HG03196 (cell line): ENCODE data around the gene ZNF217.
"Not testable (repeated sequence)": the region's sequence is repeated elsewhere in the genome, so short reads cannot be mapped to it uniquely, and the experiment has no call there.

ENCODE experiments used
- ATAC-seq: cut with Tn5 transposase; IDR thresholded peaks from one replicate; pipeline ENCODE4 v1.9.1; 2021; ENCODE audit not compliant: unreplicated experiment

Gene ZNF217

GRCh38 chr20:53584550-53584913 lies 9.1 kb downstream of the ZNF217 start:
- not testable (repeated sequence) for ATAC-seq

DNA sequence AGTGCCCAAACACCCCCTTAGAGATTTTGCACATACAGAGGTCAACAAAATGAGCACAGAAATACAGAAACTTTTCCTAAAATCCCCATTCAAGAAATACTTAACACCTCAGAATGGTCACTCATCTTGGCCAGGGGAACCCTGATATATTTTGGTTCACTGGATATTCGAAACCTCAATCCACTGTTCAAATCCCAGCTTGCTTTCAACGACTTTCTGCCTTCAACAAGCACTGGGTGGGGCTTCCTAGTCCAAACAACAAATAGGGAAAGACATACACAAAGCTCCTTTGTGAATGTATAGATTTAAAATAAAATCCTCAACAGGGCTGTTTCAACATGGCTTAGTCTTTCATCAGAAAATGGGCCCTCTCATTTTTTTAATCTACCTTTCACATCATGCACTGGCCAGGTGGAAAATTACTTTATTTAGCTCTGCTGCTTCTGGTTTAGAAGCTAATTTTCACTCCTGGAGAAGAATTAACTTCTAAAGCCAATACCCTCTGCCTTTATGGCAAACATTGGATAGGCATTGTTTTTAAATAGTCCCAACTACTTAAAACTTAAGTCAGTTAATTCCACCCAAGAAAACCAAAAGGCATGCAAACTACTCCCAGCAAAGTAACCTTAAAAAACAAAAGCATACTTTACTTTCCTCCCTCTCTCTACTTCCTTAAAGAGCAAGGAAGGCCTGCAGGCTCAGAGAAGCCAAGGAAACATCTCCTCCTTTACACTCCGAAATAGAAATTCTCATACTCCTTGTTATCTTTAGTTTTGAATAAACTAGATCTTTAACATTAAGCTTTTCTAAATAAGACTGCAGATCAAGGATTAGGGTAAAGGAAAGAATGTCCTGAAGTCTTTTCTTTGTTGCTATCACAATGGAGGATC lies 9.7 kb downstream of the ZNF217 start:
- not testable (repeated sequence) for ATAC-seq

DNA sequence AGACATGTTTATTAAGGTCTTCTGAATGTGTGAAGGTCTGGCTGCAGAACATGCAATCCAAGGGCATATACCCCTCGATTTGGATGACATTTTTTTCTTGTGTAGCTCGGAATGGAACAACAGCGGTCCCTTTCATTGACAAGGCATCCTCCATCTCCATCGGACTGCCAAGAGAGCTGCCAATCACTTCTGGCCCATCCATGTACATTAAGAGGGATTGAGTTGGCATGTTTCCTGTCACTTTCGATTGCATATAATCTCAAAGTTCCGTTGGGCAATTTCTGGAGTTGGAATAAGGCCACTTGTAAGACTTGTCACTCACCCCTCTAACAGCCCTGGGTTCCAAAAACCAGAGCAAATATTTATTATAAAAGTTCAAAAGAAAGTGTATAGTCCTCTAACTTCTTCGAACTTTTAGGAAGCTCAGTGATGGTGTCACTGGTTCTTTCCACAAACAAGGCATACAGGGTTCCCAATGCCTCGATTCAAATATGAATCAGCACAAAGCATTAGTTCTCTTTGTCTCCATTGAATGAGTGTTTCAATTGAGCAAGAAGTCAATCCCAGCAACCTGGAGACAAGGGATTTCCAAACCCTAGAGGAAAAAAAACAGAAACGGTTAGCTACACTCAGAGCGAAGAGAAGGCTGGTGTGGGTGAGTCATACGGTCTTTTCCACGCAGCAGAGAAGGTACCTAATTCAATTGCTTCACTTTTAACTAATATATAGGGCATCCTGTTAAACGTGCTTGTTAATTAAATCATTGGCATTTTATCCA lies 10.9 kb downstream of the ZNF217 start:
- ATAC-seq: no peak

GRCh38 chr20:53582251-53582570 lies 11.4 kb downstream of the ZNF217 start:
- no peak for ATAC-seq

GRCh38 chr20:53581444-53582250 lies 12.0 kb downstream of the ZNF217 start:
- ATAC-seq: no peak

DNA sequence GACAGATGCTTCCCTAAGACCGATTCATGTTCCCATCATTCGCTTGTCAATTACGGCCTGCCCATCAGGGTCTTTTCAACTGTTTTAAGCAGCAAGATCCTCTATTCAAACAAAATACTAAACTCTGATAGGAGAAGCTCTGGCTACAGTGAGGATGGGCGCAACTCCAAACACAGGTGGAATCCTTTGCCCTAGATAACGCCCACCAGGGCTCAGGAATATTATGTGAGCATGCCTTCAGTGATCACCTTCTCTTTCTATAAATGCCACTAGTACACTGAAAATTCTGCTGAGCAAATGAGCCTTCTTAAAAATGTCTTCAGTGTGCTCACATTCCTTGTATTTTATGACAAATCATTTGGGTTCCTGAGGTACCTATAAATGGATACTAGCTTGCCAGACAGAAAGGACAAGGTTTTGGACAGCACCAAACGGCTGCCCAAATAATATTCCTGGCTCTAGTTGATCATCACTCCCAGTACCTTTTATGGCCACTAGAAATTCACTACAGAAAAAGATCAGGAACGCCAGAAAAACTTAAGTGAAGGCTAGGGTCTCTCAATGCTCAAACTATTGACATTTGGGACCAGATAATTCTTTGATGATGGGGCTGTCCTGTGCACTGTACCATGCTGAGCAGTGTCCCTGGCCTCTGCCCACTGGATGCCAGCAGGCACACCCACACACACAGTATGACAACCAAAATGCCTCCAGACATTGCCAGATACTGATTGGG lies 13.1 kb downstream of the ZNF217 start:
- no peak for ATAC-seq

DNA sequence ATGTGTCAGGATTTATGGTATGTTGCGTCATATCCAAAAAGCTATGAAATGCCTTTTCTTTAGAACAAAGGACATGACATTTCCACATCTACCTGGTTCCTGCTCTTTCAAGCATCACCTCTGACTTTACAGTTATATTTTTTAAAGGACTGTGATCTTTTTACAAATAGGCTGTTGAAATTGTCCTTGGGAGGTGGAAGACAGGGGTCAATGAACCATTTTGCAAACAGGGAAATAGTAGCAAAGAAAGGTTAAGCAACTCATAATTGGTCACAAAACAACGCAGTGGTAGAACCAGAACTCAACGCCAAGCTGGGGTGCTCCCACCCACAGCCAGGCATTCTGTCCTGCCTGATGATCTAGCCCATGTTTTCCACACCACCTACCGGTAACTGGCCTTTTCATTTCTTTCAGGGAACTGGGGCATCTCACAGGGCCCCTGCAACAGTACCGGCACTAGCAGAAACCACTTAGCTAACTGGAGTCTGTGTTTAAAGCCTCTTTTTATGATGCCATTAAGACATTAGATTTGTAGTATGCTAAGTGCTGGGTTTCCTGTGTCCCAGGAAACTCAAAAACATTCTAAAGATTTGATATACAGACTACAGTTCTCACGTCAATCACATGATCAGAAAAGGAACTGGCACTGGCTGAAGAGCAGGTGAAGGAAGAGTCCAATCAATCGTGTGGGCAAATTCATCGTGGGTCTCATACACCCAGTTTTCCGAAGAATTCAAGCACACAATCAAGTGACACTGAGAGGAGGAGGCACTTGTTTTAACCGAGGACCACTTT lies 13.9 kb downstream of the ZNF217 start:
- ATAC-seq: no peak

DNA sequence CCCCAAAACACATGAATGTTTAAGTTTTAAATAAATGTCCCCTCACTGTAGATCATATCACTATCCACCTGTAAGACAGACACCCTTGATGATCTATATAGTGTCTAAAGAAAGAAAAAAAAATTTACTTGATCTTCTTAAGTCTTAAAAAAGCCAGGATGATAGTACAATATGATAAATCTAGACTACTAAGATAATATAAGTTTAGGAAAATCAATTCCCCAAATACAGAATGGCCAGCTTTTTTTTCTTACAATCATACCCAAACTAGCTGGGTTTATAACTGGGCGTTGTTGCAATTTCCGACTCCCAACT lies 14.4 kb downstream of the ZNF217 start:
- no peak for ATAC-seq

DNA sequence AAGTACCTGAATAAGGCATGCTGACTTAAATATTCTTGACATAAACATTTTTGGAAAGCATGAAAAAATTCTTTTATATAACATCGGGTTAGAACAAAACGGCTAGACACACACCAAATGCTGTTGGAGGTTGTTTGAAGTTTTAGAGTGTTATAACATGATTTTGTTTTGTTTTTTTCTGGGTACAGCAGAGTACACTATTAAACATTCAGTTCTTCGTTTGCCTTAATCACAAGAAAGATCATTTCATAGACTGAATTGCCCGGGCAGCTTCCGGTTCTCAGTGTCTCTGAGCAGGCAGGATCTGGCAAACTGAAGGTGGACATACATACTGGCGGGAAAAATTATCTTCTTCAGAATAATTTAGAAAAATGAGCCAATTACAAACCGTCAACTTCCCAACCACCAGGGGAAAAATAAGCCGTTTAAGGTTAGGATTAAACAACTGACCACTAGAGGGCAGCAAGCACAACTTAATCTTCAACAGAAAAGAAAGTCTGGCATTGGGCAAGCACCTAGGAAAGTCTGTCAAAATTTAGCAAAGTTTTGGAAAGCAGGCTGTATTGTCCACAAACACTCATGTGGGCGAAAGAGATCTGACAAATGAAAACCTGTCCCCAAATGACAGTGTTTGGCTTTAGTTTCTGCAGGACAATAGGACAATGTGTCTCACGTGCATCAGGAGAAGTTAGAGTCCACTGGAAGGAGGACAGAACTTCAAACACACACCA lies 15.0 kb downstream of the ZNF217 start:
- no peak for ATAC-seq

DNA sequence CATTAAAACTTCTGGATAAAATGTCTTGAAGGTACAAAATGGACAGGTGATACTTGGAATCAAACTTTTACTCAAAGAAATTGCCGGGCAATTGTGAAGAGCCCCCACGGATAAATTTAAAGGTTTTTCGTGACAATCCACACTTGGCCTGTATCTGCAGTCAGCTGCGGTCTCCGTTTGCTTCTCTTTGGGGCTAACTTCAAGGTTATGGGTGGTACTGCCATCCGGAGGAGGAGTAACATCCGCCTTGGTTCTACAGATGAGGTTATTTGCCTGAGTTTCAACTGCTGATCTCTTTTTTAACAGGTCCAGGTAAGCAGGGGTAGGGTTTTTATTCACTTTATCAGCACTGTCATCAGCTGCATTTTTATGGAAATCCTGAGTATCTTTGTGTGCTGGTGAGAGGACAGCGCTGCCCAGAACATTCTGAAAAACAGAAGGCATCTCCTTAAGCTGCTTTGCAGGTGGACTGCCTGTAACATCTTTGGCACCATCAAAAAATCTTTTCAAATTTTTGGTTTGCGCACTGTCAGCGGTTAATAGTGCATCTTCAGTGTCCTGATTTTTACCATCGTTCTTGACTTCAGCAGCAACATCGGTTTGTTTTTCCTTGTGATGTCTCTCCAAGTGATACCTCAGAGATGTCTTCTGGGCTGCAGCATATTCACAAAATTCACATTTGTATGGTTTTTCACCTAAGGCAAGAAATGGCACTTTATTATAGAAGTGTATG lies 16.9 kb downstream of the ZNF217 start:
- ATAC-seq: no peak

- ATAC-seq: no peak
These were observed 17.5 kb downstream of the ZNF217 start for GRCh38 chr20:53576195-53576580.

GRCh38 chr20:53575481-53576194 lies 18.0 kb downstream of the ZNF217 start:
- ATAC-seq: no peak

DNA sequence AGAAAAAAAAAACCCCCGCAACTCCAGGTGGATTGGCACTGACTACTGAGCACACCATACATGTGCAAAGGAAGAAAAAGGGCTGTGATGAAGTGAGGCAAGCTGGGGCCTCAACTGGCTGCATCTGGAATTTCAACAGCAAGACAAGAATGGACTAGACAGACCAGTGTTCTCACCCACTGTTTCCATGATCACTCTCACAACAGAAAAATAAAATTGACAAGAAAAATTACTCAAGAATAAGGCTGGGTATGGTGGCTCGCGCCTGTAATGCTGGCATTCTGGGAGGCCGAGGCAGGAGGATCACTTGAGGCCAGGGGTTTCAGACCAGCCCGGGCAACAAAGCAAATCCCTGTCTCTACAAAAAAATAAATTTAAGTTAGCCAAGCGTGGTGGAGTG lies 18.8 kb downstream of the ZNF217 start:
- ATAC-seq: no peak

DNA sequence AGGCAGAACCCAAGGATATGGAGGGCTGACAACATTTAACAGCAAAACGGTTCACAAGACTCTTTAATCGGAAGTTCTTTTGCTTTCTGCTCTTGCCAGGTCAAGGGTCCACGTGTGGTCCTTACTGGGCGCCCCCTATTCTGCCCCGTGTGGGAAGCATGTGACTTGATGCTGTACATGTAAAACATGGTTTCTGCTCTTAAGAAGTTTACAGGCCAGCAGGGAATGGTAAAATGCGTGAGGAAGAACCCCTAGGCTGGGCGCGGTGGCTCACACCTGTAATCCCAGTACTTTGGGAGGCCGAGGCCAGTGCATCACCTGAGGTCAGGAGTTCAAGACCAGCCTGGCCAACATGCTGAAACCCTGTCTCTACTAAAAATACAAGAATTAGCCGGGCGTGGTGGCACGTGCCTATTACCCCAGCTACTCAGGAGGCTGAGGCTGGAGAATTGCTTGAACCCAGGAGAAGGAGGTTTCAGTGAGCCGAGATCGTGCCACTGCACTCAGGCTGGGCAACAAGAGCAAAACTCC lies 19.3 kb downstream of the ZNF217 start:
- no peak for ATAC-seq

DNA sequence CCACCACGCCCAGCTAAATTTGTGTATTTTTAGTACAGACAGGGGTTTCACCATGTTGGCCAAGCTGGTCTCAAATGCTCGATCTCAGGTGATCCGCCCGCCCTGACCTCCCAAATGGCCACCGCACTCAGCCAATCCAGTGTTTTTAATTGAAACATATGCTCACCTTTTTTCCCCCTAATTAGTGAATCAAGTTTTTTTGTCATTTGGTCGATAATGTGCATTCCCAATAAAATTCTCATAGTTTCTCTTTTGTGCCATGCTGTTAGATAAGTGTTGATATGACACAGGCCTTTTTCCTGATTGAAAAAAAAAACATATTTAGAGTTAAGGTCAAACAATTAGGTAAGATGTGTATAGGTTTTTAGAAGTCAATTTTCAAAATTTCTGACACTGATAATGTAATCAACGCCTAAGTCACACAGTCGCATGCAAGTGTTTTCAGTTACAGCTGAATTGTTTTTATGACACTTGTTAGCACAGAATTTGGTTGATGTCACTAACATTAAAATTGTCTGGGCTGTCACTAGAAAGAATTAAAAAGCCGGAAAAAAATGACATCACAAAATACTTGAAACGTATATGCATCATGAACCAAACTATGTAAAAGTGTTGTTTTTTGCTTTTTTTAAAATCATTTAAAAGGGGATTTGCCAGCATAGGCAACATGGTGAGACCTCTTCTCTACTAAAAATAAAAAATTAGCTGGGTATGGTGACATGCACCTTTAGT lies 21.9 kb downstream of the ZNF217 start:
- no peak for ATAC-seq

GRCh38 chr20:53570446-53571276 lies 23.0 kb downstream of the ZNF217 start:
- no peak for ATAC-seq
